IMR-90 (cell line): ENCODE results near the gene STXBP2. TPM values are rescaled to one million over a fixed set of nuclear protein-coding genes. Genes with fewer than 3 reads are reported as not detected.

ENCODE experiments used
- ATAC-seq: fragments of 200-7000 bp; cut with Tn5 transposase; 2 replicates; pipeline ENCODE4 v1.9.1; 2020; ENCODE audit warnings: low read depth, mild to moderate bottlenecking, moderate library complexity
- BruUV-seq: library from RNA; stranded (reverse); fragments of 400-500 nt; replicated peaks from 2 replicates; lab custom pipeline; 2021; lab: Mats Ljungman, UMichigan
- CTCF ChIA-PET: fragments of 300-600 bp; formaldehyde crosslinking; extraction: SDS; loops from one replicate; lab custom pipeline; 2021; ENCODE audit warnings: antibody characterized with exemption; lab: Yijun Ruan, JAX
- POLR2A ChIA-PET: fragments of 300-600 bp; sonication (Branson Sonifier 250); formaldehyde crosslinking; loops from one replicate; lab custom pipeline; 2022; ENCODE audit warnings: antibody characterized with exemption; ENCODE audit not compliant: unreplicated experiment; lab: Charles Lee
- DNase-seq: peaks from one replicate; pipeline ENCODE4 v3.0.0; 2013
- H2AFZ ChIP-seq: replicated peaks from 2 replicates; pipeline ENCODE3; 2013; ENCODE audit warnings: low read length, mild to moderate bottlenecking; ENCODE audit not compliant: poor library complexity
- H2AK5ac ChIP-seq: 2 replicates; pipeline ENCODE4 v1.6.1; 2013; ENCODE audit warnings: low read depth, low read length, inconsistent platforms
- H2AK9ac ChIP-seq: replicated peaks from 2 replicates; pipeline ENCODE3; 2013; ENCODE audit warnings: mild to moderate bottlenecking, low read depth, low read length, moderate library complexity; ENCODE audit not compliant: poor library complexity
- H2BK120ac ChIP-seq: 2 replicates; pipeline ENCODE4 v1.6.1; 2013; ENCODE audit warnings: low read depth, low read length, inconsistent platforms
- H2BK15ac ChIP-seq: 3 replicates; pipeline ENCODE4 v1.6.1; 2013; ENCODE audit warnings: low read depth, low read length, inconsistent platforms
- H2BK20ac ChIP-seq: 2 replicates; pipeline ENCODE4 v1.6.1; 2013; ENCODE audit warnings: low read depth, mild to moderate bottlenecking, inconsistent platforms, low read length, moderate library complexity
- H2BK5ac ChIP-seq: 2 replicates; pipeline ENCODE4 v1.6.1; 2013; ENCODE audit warnings: mild to moderate bottlenecking, low read depth, low read length, inconsistent platforms; ENCODE audit not compliant: poor library complexity, severe bottlenecking
- H3K14ac ChIP-seq: replicated peaks from 2 replicates; pipeline ENCODE4 v1.6.1; 2013; ENCODE audit warnings: low read depth, low read length, inconsistent platforms
- H3K18ac ChIP-seq: 2 replicates; pipeline ENCODE4 v1.6.1; 2013; ENCODE audit warnings: low read depth, low read length, control low read depth
- H3K23ac ChIP-seq: 2 replicates; pipeline ENCODE4 v1.6.1; 2013; ENCODE audit warnings: low read depth, low read length, inconsistent platforms
- H3K27ac ChIP-seq: 2 replicates; pipeline ENCODE4 v1.5.1; 2013; ENCODE audit warnings: mild to moderate bottlenecking, control low read depth, low read length; ENCODE audit not compliant: insufficient read depth
- H3K27me3 ChIP-seq: 2 replicates; pipeline ENCODE4 v1.6.1; 2013; ENCODE audit warnings: low read length; ENCODE audit not compliant: control insufficient read depth, insufficient read depth
- H3K36me3 ChIP-seq: 2 replicates; pipeline ENCODE4 v1.6.1; 2013; ENCODE audit warnings: low read length, mixed read lengths; ENCODE audit not compliant: control insufficient read depth, insufficient read depth
- H3K4ac ChIP-seq: 2 replicates; pipeline ENCODE4 v1.6.1; 2013; ENCODE audit warnings: low read depth, low read length, inconsistent platforms
- H3K4me1 ChIP-seq: 2 replicates; pipeline ENCODE4 v1.6.1; 2013; ENCODE audit warnings: low read length, mixed read lengths; ENCODE audit not compliant: control insufficient read depth, insufficient read depth
- H3K4me2 ChIP-seq: 2 replicates; pipeline ENCODE4 v1.6.1; 2013; ENCODE audit warnings: low read depth, mild to moderate bottlenecking, control low read depth, low read length, moderate library complexity
- H3K4me3 ChIP-seq: 2 replicates; pipeline ENCODE4 v1.5.1; 2013; ENCODE audit warnings: low read depth, mild to moderate bottlenecking, control low read depth, low read length, moderate library complexity; ENCODE audit not compliant: insufficient read depth
- H3K56ac ChIP-seq: 2 replicates; pipeline ENCODE4 v1.6.1; 2013; ENCODE audit warnings: low read length, inconsistent platforms; ENCODE audit not compliant: insufficient read depth; ENCODE audit errors: extremely low read depth
- H3K79me1 ChIP-seq, 2 experiments: 2 replicates each; pipeline ENCODE4 v1.6.1; 2013; ENCODE audit warnings: low read length in 2 of 2, inconsistent platforms in 1 of 2, low read depth in 1 of 2
- H3K9ac ChIP-seq: 2 replicates; pipeline ENCODE4 v1.6.1; 2013; ENCODE audit warnings: low read depth, low read length, control low read depth
- H3K9me1 ChIP-seq: 2 replicates; pipeline ENCODE4 v1.6.1; 2013; ENCODE audit warnings: low read length, inconsistent platforms; ENCODE audit not compliant: insufficient read depth
- H3K9me3 ChIP-seq: 2 replicates; pipeline ENCODE4 v1.6.1; 2013; ENCODE audit warnings: low read length; ENCODE audit not compliant: control insufficient read depth, insufficient read depth
- H4K20me1 ChIP-seq: 2 replicates; pipeline ENCODE4 v1.6.1; 2013; ENCODE audit warnings: low read length, inconsistent platforms; ENCODE audit not compliant: insufficient read depth
- H4K5ac ChIP-seq: 2 replicates; pipeline ENCODE4 v1.6.1; 2013; ENCODE audit warnings: mild to moderate bottlenecking, low read depth, low read length, control low read depth
- H4K8ac ChIP-seq, 2 experiments: 2 replicates each; pipeline ENCODE4 v1.6.1; 2013; ENCODE audit warnings: low read depth in 2 of 2, low read length in 2 of 2, control low read depth in 1 of 2, inconsistent platforms in 1 of 2
- H4K91ac ChIP-seq: 2 replicates; pipeline ENCODE4 v1.6.1; 2013; ENCODE audit warnings: low read depth, low read length, inconsistent platforms; ENCODE audit not compliant: insufficient read depth
- BHLHE40 ChIP-seq: fragments of 150-350 bp; IDR thresholded peaks from 2 replicates; pipeline ENCODE4 v1.6.1; 2016; ENCODE audit warnings: mild to moderate bottlenecking, low read depth, low read length
- CEBPB ChIP-seq: IDR thresholded peaks from 2 replicates; pipeline ENCODE4 v1.6.1; 2012; ENCODE audit warnings: low read depth, low read length, improper control_type of control experiment
- MAZ ChIP-seq: IDR thresholded peaks from 2 replicates; pipeline ENCODE4 v1.6.1; 2012; ENCODE audit warnings: low read depth, mild to moderate bottlenecking, low read length, improper control_type of control experiment, moderate library complexity, borderline replicate concordance
- MXI1 ChIP-seq: IDR thresholded peaks from 2 replicates; pipeline ENCODE4 v1.6.1; 2012; ENCODE audit warnings: low read depth, mild to moderate bottlenecking, low read length, moderate library complexity, borderline replicate concordance
- NFE2L2 ChIP-seq: fragments of 150-350 bp; IDR thresholded peaks from 2 replicates; pipeline ENCODE4 v1.6.1; 2016; ENCODE audit warnings: low read depth, mild to moderate bottlenecking, low read length
- RCOR1 ChIP-seq: IDR thresholded peaks from 2 replicates; pipeline ENCODE4 v1.6.1; 2012; ENCODE audit warnings: mild to moderate bottlenecking, low read length, improper control_type of control experiment; ENCODE audit not compliant: insufficient replicate concordance
- SMC3 ChIP-seq: fragments of 150-350 bp; IDR thresholded peaks from 2 replicates; pipeline ENCODE4 v1.6.1; 2016; ENCODE audit warnings: low read depth, mild to moderate bottlenecking, antibody characterized with exemption, low read length, moderate library complexity
- WGBS, 2 experiments: methylation state at CpG; one replicate each; pipeline versions ENCODE4 v1.1.5 to v1.1.7; 2013; ENCODE audit warnings: missing lambda C conversion rate in 2 of 2; ENCODE audit not compliant: insufficient read length in 1 of 2; ENCODE audit errors: extremely low coverage in 2 of 2; 5-methylcytosine and 5-hydroxymethylcytosine counted together
- dilution Hi-C: fragments of 300-500 bp; cut with HindIII; formaldehyde crosslinking; loops from one replicate; pipeline ENCODE4 v1.14.3; 2018; ENCODE audit warnings: low sequenced_read_pairs; ENCODE audit not compliant: unreplicated experiment
- in situ Hi-C: fragments of 300-500 bp; cut with MboI; formaldehyde crosslinking; loops from 3 replicates; pipeline ENCODE4 v1.14.3; 2019; ENCODE audit warnings: low sequenced_read_pairs, inconsistent platforms, mixed read lengths
- intact Hi-C: fragments of 100-400 bp; cut with micrococcal nuclease; formaldehyde crosslinking; loops from 2 replicates; pipeline ENCODE4 v1.10.0; 2022
- polyA plus RNA-seq, 3 experiments: library from polyadenylated mRNA; depleted of rRNA; stranded (reverse); fragments of >200 nt; gene quantifications; 2 replicates each; pipeline ENCODE4 v1.2.3, GENCODE V29; 2012; ENCODE audit warnings: low replicate concordance in 1 of 3
- total RNA-seq: library from RNA; depleted of rRNA; stranded (reverse); fragments of >200 nt; gene quantifications from 2 replicates; pipeline ENCODE4 v1.2.3, GENCODE V29; 2012
- TF ChIP-seq, protein P1 (sequence below): fragments of 150-350 bp; IDR thresholded peaks from 2 replicates; pipeline ENCODE4 v1.6.1; 2016; ENCODE audit warnings: low read depth, mild to moderate bottlenecking, low read length, moderate library complexity, borderline replicate concordance

Gene STXBP2
- total and polyA plus RNA-seq, 2 of the 4 experiments (the other 2 are of a cell fraction), result 3.9 to 12.6 TPM

DNA sequence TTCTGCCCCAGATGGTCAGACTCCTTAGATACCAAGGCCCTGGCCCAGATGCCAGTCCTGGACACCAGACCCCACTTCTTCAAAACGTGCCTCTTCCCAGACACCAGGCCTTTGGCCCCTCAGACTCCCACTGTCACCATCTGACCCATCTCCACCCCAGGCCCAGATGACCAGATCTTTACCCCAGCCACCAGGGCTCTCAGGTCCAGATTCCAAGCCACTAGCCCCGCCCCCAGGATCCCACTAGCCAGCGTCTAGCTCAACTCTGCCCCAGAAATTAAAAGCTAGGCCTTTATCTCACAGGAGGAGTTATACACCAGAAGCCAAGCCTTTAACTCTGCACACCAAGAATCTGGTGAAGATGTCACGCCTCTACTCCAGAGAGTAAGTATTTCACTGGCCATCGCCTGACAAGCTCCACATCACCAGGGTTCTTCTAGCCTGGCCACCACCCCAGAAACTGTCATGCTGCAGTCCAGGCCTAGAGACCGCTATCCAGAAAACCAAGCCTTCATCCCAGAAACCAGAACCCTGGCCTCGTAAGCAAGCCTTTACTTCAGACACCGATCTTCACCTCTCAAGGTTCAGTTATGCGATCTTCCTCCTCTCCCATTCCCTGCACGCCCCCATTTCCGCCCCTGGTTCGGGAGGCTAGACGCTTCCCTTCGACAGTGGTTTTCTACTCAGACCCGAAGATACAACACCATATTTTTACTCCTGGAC is 8.2 kb upstream of the STXBP2 start:
- ATAC-seq, result no peak

More for the DNA sequence above, 8.2 kb upstream of the STXBP2 start:
- no peak overlapping the region for H2BK5ac ChIP-seq
- H3K18ac ChIP-seq, result no peak overlapping the region
- TF ChIP-seq MAZ (no peak), BHLHE40 (no peak), CEBPB (no peak), NFE2L2 (no peak), RCOR1 (no peak), SMC3 (no peak), MXI1 (no peak)
- TF ChIP-seq, protein P1, sequence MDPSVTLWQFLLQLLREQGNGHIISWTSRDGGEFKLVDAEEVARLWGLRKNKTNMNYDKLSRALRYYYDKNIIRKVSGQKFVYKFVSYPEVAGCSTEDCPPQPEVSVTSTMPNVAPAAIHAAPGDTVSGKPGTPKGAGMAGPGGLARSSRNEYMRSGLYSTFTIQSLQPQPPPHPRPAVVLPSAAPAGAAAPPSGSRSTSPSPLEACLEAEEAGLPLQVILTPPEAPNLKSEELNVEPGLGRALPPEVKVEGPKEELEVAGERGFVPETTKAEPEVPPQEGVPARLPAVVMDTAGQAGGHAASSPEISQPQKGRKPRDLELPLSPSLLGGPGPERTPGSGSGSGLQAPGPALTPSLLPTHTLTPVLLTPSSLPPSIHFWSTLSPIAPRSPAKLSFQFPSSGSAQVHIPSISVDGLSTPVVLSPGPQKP, result no peak
- peak overlapping the region; percentile 78 for H3K9ac ChIP-seq
- no peak overlapping the region for H2BK20ac ChIP-seq
- no TSS peak for BruUV-seq
- H3K79me1 ChIP-seq, result peaks cover 3 to 56% of the 10 kb centered on the region in 2 experiments; a peak in 3 of 4 replicates
- intact Hi-C loops, result loop anchor here (1.0 to 2.0 kb wide), 2 partner anchors 52 to 274 kb away; partner anchors contain the start of gene TRAPPC5
- dilution Hi-C loops, result no loop called here
- no peak overlapping the region for H2BK15ac ChIP-seq
- ChIA-PET CTCF (interaction anchor here (1.2 kb wide), 2 partner anchors 52 to 60 kb away, joined by 5 to 6 read pairs; partner anchors contain the start of gene TRAPPC5), POLR2A (interaction anchor here (0.7 kb wide), 1 partner anchor 226 kb away, joined by 3 read pairs; no protein-coding TSS in a partner anchor)
- H3K27ac ChIP-seq, result peak overlapping the region; percentile 47
- H3K4ac ChIP-seq, result peak overlapping the region; percentile 72
- peak overlapping the region; percentile 44; the same call in 1 of the 2 replicates for H3K23ac ChIP-seq
- peak overlapping the region; percentile 92 for H2AK9ac ChIP-seq
- peaks cover 8% of the 10 kb centered on the region; the same call in 1 of the 2 replicates for H3K4me1 ChIP-seq
- peak overlapping the region; percentile 91 for H2AFZ ChIP-seq
- no peak overlapping the region for H2BK120ac ChIP-seq
- 0 out of 2 replicates have a peak, but pooled peaks cover 4% of the 10 kb centered on the region for H3K9me1 ChIP-seq
- peak overlapping the region; percentile 70 for H3K4me3 ChIP-seq
- H3K4me2 ChIP-seq, result peak overlapping the region; percentile 93
- DNase-seq, result no peak
- H4K20me1 ChIP-seq, result peaks cover 5% of the 10 kb centered on the region; the same call in 1 of the 2 replicates
- H4K8ac ChIP-seq, result peak overlapping the region; percentile 77 to 88
- peak overlapping the region; percentile 51 for H4K5ac ChIP-seq
- peak overlapping the region; percentile 54; the same call in 1 of the 2 replicates for H4K91ac ChIP-seq
- peak overlapping the region; percentile 59; the same call in 1 of the 2 replicates for H3K14ac ChIP-seq
- H3K9me3 ChIP-seq, result no peaks in the 10 kb centered on the region
- H2AK5ac ChIP-seq, result peak overlapping the region; percentile 55
- in situ Hi-C loops, result no loop called here
- H3K56ac ChIP-seq, result peak overlapping the region; percentile 33; the same call in 1 of the 2 replicates
- peaks cover 14% of the 10 kb centered on the region for H3K36me3 ChIP-seq
- H3K27me3 ChIP-seq, result no peaks in the 10 kb centered on the region
- WGBS, 2 experiments, result 2% methylated on average over 7 of the region's 15 CpGs; no CpG with 5 or more reads in 1 of the 2 experiments
